Stimulated activated naive CD8-positive, alpha-beta T cell treated with anti-CD3 and anti-CD28 coated beads, Interleukin-15, Interleukin-2, amounts not matched to agents 100 ng/mL and 50 ng/mL, for 24 hours (primary cell): ENCODE data around the gene PSMB8.
"Not testable (repeated sequence)": the region's sequence is repeated elsewhere in the genome, so short reads cannot be mapped to it uniquely, and the experiment has no call there.

Experiments
- H3K27ac Mint-ChIP-seq: one replicate; pipeline ENCODE4 v1.8.0; 2021; ENCODE audit warnings: mild to moderate bottlenecking, mixed read lengths
- H3K27me3 Mint-ChIP-seq: one replicate; pipeline ENCODE4 v1.8.0; 2021; ENCODE audit warnings: mixed read lengths
- H3K36me3 Mint-ChIP-seq: one replicate; pipeline ENCODE4 v1.8.0; 2021; ENCODE audit warnings: low read depth, mixed read lengths
- H3K4me1 Mint-ChIP-seq: one replicate; pipeline ENCODE4 v1.8.0; 2021; ENCODE audit warnings: low read depth, mixed read lengths
- H3K4me3 Mint-ChIP-seq: one replicate; pipeline ENCODE4 v1.8.0; 2021; ENCODE audit warnings: mild to moderate bottlenecking, mixed read lengths
- H3K9me3 Mint-ChIP-seq: one replicate; pipeline ENCODE4 v1.8.0; 2021; ENCODE audit warnings: mixed read lengths

Gene PSMB8

DNA sequence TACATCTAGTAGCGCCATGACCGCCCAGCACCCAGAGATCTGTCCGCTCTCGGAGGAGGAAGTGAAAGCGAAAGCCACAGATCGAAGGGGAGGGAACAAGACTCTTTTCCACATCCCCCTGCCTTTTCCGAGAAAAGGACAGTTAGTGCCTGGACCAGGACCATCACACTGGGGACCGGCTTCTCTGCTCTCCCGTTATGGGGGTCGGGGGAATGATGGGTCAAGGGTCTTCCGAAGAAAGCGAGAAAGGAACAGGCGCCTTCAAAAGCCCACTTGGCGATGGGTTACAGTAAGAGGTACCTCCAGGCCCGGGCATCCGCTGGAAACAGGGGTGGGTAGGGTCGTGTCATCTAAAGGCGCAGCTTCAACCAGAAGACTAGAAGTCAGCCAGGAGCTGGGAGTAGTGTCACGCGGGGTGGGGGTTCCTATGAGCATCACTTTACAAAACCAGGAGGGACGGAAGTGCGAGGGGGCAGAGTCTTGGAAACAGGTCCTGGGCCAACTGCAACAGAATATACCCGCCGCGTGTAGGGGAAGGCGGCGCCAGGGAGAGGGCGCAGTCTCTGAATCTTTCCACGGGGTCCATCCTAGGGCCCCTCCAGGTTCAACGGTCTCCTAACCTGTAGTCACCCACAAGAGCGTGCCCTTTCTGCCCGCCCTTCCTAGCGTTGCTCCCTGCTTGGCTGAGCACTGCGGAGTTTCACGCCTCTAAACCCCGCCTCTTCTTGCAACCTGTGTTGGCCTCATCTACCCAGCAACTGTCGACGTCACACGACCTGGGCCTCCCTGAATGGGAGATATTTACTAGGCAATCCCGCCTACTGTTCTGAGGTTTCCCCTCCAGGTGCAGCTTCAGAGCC lies at the start of gene PSMB8:
Gene PSMB8, minus strand, starts transcription at position 69 of the 860 bp plus-strand sequence. Its CDS starts 51 bp downstream, at position 18.
- Mint-ChIP-seq H3K4me3 (peak within 1 kb of the TSS; percentile 99), H3K27ac (peak within 1 kb of the TSS; percentile 99), H3K4me1 (peaks cover 88% of the 10 kb centered on the region), H3K9me3 (no peaks in the 10 kb centered on the region), H3K36me3 (peaks cover 95% of the 10 kb centered on the region), H3K27me3 (no peaks in the 10 kb centered on the region)

DNA sequence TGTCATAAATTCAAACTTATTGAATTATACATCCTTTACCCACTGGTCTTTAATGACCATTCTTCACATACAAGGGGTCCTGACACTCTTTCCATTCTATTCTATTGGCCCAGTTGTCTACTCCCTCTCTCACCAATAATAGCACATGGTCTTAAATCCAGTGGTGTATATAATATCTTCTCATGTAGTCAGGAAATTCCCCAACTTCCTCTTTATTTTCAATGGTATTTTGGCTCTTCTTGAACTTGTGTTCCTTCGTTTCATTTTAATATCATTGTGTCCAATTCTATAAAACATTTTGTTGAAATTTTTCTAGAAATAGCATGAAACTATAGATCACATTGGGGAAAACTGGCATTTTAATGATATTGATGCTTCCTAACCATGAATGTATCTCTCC lies 47.0 kb upstream of the PSMB8 start:
- Mint-ChIP-seq H3K27me3 (no peaks in the 10 kb centered on the region), H3K36me3 (no peaks in the 10 kb centered on the region), H3K9me3 (no peaks in the 10 kb centered on the region), H3K4me3 (no peak overlapping the region), H3K27ac (no peak overlapping the region), H3K4me1 (peaks cover 11% of the 10 kb centered on the region)

DNA sequence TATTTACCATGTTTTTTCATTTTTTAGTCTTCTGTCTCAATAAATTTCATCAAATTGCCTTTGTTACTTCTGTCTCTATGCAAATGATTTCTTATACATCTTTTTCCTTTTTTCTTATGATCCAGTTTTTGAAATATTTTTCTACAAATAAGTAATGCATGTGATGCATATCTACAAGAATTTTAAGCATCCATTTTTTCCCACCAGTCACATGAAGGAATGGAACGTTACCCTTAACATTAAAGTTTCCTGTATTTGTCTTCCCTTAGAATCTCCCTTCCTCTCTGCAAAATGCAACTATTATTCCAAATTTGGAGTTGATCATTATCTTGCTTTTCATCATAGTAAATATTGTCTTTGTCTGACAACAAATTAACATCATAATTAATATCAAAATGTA lies 45.7 kb upstream of the PSMB8 start:
- H3K27me3 Mint-ChIP-seq, result no peaks in the 10 kb centered on the region
- H3K4me3 Mint-ChIP-seq, result no peak overlapping the region
- H3K27ac Mint-ChIP-seq, result no peak overlapping the region
- H3K9me3 Mint-ChIP-seq, result no peaks in the 10 kb centered on the region
- no peaks in the 10 kb centered on the region for H3K36me3 Mint-ChIP-seq
- H3K4me1 Mint-ChIP-seq, result peaks cover 4% of the 10 kb centered on the region

- peaks cover 4% of the 10 kb centered on the region for H3K4me1 Mint-ChIP-seq
- H3K27me3 Mint-ChIP-seq, result no peaks in the 10 kb centered on the region
- no peaks in the 10 kb centered on the region for H3K9me3 Mint-ChIP-seq
- no peak overlapping the region for H3K27ac Mint-ChIP-seq
- H3K36me3 Mint-ChIP-seq, result no peaks in the 10 kb centered on the region
- no peak overlapping the region for H3K4me3 Mint-ChIP-seq
Measured at GRCh38 chr6:32888576-32888975, 44.7 kb upstream of the PSMB8 start.

DNA sequence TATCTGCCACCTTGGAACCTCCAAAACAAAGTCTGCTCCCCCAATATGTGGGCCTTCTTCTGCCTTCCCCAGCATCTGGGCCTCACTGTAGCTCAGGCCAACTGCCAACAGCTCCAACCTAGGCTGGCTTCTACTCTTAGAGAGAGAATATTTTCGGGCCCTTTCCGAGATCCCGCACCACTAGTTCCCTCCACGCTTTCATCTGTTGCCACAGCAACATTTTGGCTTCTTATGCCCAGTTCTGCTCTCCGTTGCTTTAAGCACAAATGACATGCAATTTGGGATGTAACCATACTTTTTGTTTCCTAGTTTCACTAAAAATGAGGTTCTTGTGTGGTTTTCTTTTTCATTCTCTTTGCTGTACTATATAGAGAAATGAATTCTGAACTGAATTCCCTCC lies 43.8 kb upstream of the PSMB8 start:
- Mint-ChIP-seq H3K27ac (no peak overlapping the region), H3K27me3 (no peaks in the 10 kb centered on the region), H3K4me1 (peaks cover 7% of the 10 kb centered on the region), H3K4me3 (no peak overlapping the region), H3K9me3 (no peaks in the 10 kb centered on the region), H3K36me3 (no peaks in the 10 kb centered on the region)

DNA sequence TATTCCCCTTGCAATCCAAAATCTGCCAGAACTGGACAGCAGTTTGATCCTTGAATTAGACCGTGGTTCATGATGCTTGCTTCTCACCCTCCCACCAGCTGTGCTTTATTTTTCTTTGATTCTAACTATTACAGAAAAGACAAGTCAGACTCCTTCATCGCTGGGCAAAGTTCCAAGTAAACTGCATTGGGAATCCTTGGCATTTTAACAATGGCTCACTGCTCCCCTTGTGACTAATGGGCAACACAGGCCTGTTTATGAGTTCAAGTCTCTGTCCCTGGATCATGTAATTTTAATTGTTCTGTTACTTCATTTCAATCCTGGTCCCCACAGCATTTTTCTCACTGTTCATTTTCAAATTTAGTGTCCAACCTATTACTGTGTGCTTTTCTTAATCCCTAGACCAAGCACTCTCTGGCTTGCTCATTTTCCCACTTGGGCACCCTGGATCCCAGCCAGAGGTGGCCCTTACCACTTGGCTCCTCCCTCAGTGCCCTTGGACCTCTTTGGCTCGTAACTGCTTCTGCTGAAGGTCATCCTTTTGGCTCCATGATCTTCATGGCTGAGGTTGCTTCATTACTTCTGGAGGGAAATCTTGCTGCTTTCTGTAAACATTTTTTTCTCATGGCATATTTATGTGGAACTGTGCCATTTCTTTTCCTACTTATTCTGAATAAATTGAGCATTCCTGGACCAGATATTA lies 43.0 kb upstream of the PSMB8 start:
- no peaks in the 10 kb centered on the region for H3K27me3 Mint-ChIP-seq
- no peak overlapping the region for H3K4me3 Mint-ChIP-seq
- H3K27ac Mint-ChIP-seq, result no peak overlapping the region
- peaks cover 13% of the 10 kb centered on the region for H3K4me1 Mint-ChIP-seq
- no peaks in the 10 kb centered on the region for H3K36me3 Mint-ChIP-seq
- no peaks in the 10 kb centered on the region for H3K9me3 Mint-ChIP-seq

- Mint-ChIP-seq H3K36me3 (no peaks in the 10 kb centered on the region), H3K4me3 (no peak overlapping the region), H3K9me3 (no peaks in the 10 kb centered on the region), H3K4me1 (peaks cover 17% of the 10 kb centered on the region), H3K27me3 (no peaks in the 10 kb centered on the region), H3K27ac (peak overlapping the region; percentile 10)
Measured at GRCh38 chr6:32885698-32886286, 41.9 kb upstream of the PSMB8 start.

GRCh38 chr6:32883789-32884188 lies 39.9 kb upstream of the PSMB8 start:
- Mint-ChIP-seq H3K4me1 (peaks cover 17% of the 10 kb centered on the region), H3K27ac (no peak overlapping the region), H3K9me3 (no peaks in the 10 kb centered on the region), H3K27me3 (no peaks in the 10 kb centered on the region), H3K36me3 (peaks cover 3% of the 10 kb centered on the region), H3K4me3 (no peak overlapping the region)

DNA sequence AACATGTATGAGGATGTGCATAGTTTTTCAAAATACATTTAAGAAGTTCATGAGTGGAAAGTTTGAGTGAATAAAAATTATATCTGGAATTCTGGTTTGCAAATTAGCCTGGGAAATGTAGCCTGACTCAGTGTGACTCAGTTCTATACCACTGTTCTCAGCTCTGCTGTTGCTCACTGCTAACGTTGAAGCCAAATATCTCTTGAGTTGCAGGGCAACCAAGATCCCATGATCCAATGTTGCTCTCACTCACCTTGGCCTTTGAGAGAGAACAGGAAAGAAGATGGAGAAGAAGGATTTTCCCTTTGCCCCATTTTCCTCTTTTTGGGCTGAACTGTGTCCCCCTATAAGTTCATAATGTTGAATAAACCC lies 39.0 kb upstream of the PSMB8 start:
- H3K4me1 Mint-ChIP-seq, result peaks cover 17% of the 10 kb centered on the region
- H3K27ac Mint-ChIP-seq, result no peak overlapping the region
- no peak overlapping the region for H3K4me3 Mint-ChIP-seq
- no peaks in the 10 kb centered on the region for H3K27me3 Mint-ChIP-seq
- H3K36me3 Mint-ChIP-seq, result peaks cover 3% of the 10 kb centered on the region
- no peaks in the 10 kb centered on the region for H3K9me3 Mint-ChIP-seq

DNA sequence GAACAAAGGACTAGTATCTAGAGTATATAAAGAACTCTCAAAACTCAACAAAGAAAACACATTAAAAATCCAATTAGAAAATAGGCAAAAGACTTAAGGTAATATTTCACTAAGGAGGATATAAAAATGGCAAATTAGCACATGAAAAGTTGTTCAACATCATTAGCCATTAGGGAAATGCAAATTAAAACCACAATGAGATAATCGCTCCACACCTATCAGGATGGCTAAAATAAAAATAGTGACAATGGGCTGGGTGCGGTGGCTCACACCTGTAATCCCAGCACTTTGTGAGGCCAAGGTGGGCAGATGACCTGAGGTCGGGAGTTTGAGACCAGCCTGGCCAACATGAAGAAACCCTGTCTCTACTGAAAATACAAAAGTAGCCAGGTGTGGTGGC lies 37.1 kb upstream of the PSMB8 start:
- H3K9me3 Mint-ChIP-seq, H3K36me3 Mint-ChIP-seq, H3K4me3 Mint-ChIP-seq, H3K27ac Mint-ChIP-seq, H3K27me3 Mint-ChIP-seq: not testable (repeated sequence)
- H3K4me1 Mint-ChIP-seq, result peaks cover 17% of the 10 kb centered on the region

GRCh38 chr6:32879691-32880090 lies 35.8 kb upstream of the PSMB8 start:
- H3K27ac Mint-ChIP-seq, result no peak overlapping the region
- peaks cover 17% of the 10 kb centered on the region for H3K4me1 Mint-ChIP-seq
- no peak overlapping the region for H3K4me3 Mint-ChIP-seq
- no peaks in the 10 kb centered on the region for H3K27me3 Mint-ChIP-seq
- H3K9me3 Mint-ChIP-seq, result no peaks in the 10 kb centered on the region
- H3K36me3 Mint-ChIP-seq, result peaks cover 3% of the 10 kb centered on the region

DNA sequence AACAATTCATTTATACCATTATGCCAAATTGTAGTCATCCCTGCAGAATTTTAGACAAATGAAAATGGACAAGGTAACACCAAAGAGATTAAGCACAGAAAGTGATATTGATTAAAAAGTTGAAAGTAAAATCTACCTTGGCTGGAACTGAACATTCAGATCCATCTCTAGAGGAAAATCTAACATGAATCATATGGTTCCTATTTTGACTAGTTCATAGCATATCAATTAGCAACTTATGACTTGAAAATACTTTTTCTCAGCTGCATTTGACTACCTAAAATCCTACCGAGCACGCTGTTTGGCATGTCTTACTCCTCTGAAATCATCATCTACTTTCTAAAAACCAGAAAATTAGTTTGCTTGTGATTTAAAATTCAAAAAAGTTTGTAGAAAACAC lies 32.8 kb upstream of the PSMB8 start:
- H3K27me3 Mint-ChIP-seq, result no peaks in the 10 kb centered on the region
- H3K9me3 Mint-ChIP-seq, result no peaks in the 10 kb centered on the region
- H3K4me3 Mint-ChIP-seq, result no peak overlapping the region
- H3K4me1 Mint-ChIP-seq, result peaks cover 2% of the 10 kb centered on the region
- H3K27ac Mint-ChIP-seq, result no peak overlapping the region
- H3K36me3 Mint-ChIP-seq, result peaks cover 3% of the 10 kb centered on the region

- not testable (repeated sequence) for H3K27me3 Mint-ChIP-seq, H3K4me1 Mint-ChIP-seq, H3K36me3 Mint-ChIP-seq, H3K9me3 Mint-ChIP-seq, H3K4me3 Mint-ChIP-seq, H3K27ac Mint-ChIP-seq
Measured at GRCh38 chr6:32873947-32874346, 30.1 kb upstream of the PSMB8 start.

DNA sequence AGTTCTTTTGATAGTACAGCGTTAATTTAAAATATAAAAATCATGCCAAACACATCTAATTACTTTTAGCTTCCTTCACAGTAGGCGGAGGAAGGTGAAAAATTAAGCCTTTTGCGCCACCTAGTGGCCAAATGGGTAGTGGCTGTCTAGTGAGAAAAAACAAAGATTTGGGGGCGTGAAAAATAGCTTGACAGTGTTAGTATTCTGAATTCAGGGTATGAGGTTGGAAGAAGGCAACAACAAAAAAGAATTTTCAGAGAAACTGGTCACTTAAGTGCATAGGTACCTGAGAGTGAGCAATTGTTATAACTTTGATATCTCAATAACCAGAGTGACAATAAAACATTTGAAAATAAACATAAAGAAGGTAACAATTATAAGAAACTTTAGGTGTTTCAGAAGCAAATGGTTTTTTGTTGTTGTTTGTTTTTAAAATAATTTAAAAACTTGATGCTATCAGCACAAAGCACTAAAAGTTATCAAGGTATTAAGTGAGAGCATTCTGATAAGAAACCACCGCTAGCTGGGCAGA lies 24.5 kb upstream of the PSMB8 start:
- Mint-ChIP-seq H3K9me3 (no peaks in the 10 kb centered on the region), H3K27ac (no peak overlapping the region), H3K27me3 (no peaks in the 10 kb centered on the region), H3K36me3 (peaks cover 9% of the 10 kb centered on the region), H3K4me3 (no peak overlapping the region), H3K4me1 (peaks cover 44% of the 10 kb centered on the region)

DNA sequence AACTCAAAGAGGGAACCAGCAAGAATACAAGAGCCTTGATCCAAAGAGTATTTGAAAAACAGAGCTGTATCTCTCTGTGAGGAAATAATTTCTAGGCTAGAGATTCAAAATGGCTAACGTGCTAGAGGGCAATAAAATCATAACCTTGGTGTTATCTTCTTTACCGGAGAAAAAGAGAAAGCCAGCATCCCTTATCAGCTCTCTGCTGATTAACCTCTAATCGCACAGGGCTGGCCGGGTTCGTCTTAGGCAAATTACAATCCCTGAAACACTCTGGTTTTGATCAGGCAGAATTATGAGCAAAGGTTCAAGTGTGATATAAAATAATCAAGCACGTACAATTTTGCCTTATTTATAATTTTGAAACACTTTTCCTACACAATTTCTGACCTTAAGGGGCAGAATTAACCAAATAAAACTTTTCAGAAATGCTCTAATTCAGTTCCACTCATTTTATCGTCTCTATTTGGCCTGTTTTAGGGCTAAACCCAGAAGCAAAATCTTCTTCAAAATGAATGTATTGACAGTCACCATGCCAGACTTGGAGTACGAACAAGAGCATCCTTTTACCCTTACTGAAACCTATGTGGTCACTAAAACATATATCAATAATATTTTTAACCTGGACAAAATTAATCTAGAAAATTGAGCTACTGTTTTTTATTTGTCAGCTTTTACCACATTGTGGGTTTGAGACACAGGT lies 23.9 kb upstream of the PSMB8 start:
- Mint-ChIP-seq H3K9me3 (no peaks in the 10 kb centered on the region), H3K27ac (peak overlapping the region; percentile 78), H3K27me3 (no peaks in the 10 kb centered on the region), H3K4me3 (peak overlapping the region; percentile 20), H3K4me1 (peaks cover 44% of the 10 kb centered on the region), H3K36me3 (peaks cover 13% of the 10 kb centered on the region)
